Measurements from ENCODE around the gene TYW1B. TPM values are rescaled to one million over a fixed set of nuclear protein-coding genes. Genes with fewer than 3 reads are reported as not detected.
A peak's percentile ranks its signal among the peaks of the same experiment; 100 is the strongest.
"Not testable (repeated sequence)": the region's sequence is repeated elsewhere in the genome, so short reads cannot be mapped to it uniquely, and the experiment has no call there.

Gene TYW1B
- total RNA-seq, 1 experiment from 2014 or later = 1.7 TPM

DNA sequence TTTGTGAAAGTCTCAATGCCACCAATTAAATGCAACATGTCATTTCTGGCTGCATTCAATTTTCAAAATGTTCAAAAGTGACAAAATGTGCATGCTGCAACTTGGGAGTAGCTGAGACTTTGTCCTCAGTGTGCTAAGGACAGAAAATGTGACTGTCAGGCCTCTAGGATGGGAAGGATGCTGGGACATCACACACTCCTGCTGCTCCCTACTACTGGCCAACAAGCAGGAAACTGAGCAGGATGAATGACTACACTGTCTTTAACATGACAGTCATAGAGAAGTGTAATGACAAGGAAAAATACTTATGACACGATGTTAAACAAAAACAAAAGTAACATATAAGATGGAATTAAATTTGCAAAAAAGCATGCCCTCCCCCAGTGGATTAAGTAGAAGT, 138.7 kb downstream of the TYW1B start:
- intact Hi-C loops (cut with micrococcal nuclease; ENCODE audit: unreplicated experiment); H3K4me3 Mint-ChIP-seq (ENCODE audit: low read depth, unreplicated experiment); CTCF ChIA-PET; BruUV-seq (replicated peaks); H3K27ac Mint-ChIP-seq (ENCODE audit: unreplicated experiment); H3K9me3 Mint-ChIP-seq (ENCODE audit: low read depth, unreplicated experiment); H3K27me3 Mint-ChIP-seq (ENCODE audit: unreplicated experiment); H3K36me3 Mint-ChIP-seq (ENCODE audit: insufficient read depth, unreplicated experiment); DNase-seq: not testable (repeated sequence)
- H3K4me1 Mint-ChIP-seq (ENCODE audit: low read depth, unreplicated experiment) = peaks cover 20% of the 10 kb centered on the region

DNA sequence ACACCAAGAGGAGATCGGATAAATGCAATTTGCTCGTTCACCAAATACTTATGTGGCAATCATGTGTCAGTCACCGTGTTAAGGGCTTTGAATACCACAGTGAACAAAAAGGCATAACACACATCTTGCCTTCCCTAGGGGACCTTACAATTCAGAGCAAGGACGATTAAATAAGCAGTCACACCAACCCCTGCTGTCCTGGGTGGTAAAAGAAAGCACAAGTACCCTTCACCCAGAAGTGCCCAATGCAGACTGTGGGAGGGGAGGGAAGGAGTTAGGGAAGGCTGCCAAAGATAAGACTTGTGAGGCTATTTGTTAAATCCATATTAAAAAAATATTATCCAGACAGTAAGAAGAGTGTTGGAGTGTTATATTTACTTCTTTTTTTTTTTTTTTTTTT, 146.8 kb downstream of the TYW1B start:
- H3K27me3 Mint-ChIP-seq (ENCODE audit: unreplicated experiment); intact Hi-C loops (cut with micrococcal nuclease; ENCODE audit: unreplicated experiment); H3K4me3 Mint-ChIP-seq (ENCODE audit: low read depth, unreplicated experiment); DNase-seq; H3K27ac Mint-ChIP-seq (ENCODE audit: unreplicated experiment); H3K9me3 Mint-ChIP-seq (ENCODE audit: low read depth, unreplicated experiment); BruUV-seq (replicated peaks); CTCF ChIA-PET: not testable (repeated sequence)
- Mint-ChIP-seq H3K36me3 (ENCODE audit: insufficient read depth, unreplicated experiment) (peaks cover 12% of the 10 kb centered on the region), H3K4me1 (ENCODE audit: low read depth, unreplicated experiment) (peaks cover 32% of the 10 kb centered on the region)

DNA sequence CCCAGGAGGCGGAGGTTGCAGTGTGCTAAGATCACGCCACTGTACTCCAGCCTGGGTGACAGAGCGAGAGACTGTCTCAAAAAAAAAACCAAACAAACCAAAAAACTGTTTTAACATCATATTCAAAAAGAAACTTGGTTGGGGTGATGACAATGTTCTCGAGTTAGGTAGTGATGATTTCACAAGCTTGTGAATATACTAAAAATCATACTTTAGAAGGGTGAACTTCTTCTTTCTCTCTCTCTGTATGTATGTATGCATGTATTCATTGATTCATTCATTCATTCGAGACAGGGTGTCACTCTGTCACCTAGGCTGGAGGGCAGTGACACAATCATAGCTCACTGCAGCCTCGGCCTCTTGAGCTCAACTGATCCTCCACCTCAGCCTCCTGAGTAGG, 151.1 kb downstream of the TYW1B start:
- H3K4me1 Mint-ChIP-seq (ENCODE audit: low read depth, unreplicated experiment); H3K36me3 Mint-ChIP-seq (ENCODE audit: insufficient read depth, unreplicated experiment); CTCF ChIA-PET; BruUV-seq (replicated peaks); intact Hi-C loops (cut with micrococcal nuclease; ENCODE audit: unreplicated experiment); H3K4me3 Mint-ChIP-seq (ENCODE audit: low read depth, unreplicated experiment); H3K27ac Mint-ChIP-seq (ENCODE audit: unreplicated experiment); DNase-seq; H3K27me3 Mint-ChIP-seq (ENCODE audit: unreplicated experiment); H3K9me3 Mint-ChIP-seq (ENCODE audit: low read depth, unreplicated experiment): not testable (repeated sequence)

DNA sequence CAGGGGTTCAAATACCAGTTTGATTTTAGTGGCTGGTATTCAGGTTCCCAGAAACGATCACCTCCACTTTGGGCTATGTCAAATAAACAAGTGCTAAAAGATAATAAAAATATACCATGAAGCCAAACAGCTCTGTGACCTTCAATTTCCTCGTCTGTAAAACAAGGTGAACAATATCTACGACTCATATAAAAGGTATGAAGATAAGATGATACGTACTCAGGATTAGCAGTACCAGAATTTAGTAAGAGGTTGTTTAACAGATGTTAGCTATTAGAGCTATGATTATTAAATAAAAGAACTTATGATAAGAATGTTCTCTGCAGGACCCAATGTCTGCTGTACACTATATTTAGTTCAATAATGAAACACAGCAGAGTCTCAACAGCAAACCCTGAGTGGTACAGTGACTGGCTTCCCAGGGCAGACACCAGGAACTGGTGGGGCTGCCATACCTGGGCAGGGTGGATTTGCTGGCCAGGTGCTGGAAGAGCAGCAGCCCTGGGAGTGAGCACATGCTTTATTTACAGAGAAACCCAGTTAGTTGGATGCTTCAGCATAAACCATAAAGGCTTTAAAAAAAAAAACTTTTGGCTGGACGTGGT, 151.8 kb downstream of the TYW1B start:
- H3K36me3 Mint-ChIP-seq (ENCODE audit: insufficient read depth, unreplicated experiment); H3K27ac Mint-ChIP-seq (ENCODE audit: unreplicated experiment); H3K9me3 Mint-ChIP-seq (ENCODE audit: low read depth, unreplicated experiment); BruUV-seq (replicated peaks); intact Hi-C loops (cut with micrococcal nuclease; ENCODE audit: unreplicated experiment); H3K4me1 Mint-ChIP-seq (ENCODE audit: low read depth, unreplicated experiment); CTCF ChIA-PET; H3K4me3 Mint-ChIP-seq (ENCODE audit: low read depth, unreplicated experiment); H3K27me3 Mint-ChIP-seq (ENCODE audit: unreplicated experiment): not testable (repeated sequence)
- peak; percentile 10 for DNase-seq

DNA sequence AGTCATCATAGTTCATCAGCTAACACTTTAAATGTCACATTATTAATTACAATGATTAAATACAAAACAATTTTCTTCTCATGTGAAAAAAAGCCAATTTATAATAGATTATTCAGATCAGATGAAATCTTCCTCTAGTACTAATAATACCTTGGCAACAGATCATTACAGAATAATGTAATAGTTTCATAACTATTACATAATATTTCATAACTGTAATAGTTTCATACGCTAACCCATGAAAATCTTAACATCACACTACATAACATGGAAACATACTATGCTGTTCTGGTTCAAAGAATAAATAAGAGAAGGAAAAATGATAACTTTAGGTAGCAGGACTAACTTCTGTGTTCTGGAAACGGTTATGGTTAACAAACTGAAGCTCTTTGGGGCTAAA, 152.3 kb downstream of the TYW1B start:
- intact Hi-C loops (cut with micrococcal nuclease; ENCODE audit: unreplicated experiment); H3K36me3 Mint-ChIP-seq (ENCODE audit: insufficient read depth, unreplicated experiment); H3K27ac Mint-ChIP-seq (ENCODE audit: unreplicated experiment); DNase-seq; H3K27me3 Mint-ChIP-seq (ENCODE audit: unreplicated experiment); H3K4me1 Mint-ChIP-seq (ENCODE audit: low read depth, unreplicated experiment); CTCF ChIA-PET; H3K4me3 Mint-ChIP-seq (ENCODE audit: low read depth, unreplicated experiment); BruUV-seq (replicated peaks); H3K9me3 Mint-ChIP-seq (ENCODE audit: low read depth, unreplicated experiment): not testable (repeated sequence)

DNA sequence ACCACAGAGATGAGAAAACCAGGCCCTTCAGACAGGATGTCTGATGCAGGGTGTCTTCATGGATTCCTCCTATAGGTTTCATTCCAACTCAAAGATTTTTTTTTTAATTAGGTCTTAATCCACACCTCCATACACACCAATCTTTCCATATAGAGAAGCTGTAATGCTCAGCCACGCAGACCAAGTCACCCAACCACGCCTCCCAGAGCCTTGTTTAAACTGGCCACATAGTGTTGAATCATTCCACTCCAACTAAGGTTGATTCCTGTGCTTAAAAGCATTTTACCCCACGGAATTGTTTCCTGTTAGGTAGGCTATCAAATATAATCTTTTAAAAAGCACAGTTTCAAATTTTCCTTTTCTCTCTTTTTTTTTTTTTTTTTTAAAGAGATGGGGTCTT, 153.6 kb downstream of the TYW1B start:
- no TSS peak for BruUV-seq (replicated peaks)
- intact Hi-C loops (cut with micrococcal nuclease; ENCODE audit: unreplicated experiment) = no loop called here
- Mint-ChIP-seq H3K27me3 (ENCODE audit: unreplicated experiment) (no peaks in the 10 kb centered on the region), H3K4me3 (ENCODE audit: low read depth, unreplicated experiment) (no peak overlapping the region), H3K27ac (ENCODE audit: unreplicated experiment) (no peak overlapping the region), H3K36me3 (ENCODE audit: insufficient read depth, unreplicated experiment) (no peaks in the 10 kb centered on the region), H3K9me3 (ENCODE audit: low read depth, unreplicated experiment) (no peaks in the 10 kb centered on the region), H3K4me1 (ENCODE audit: low read depth, unreplicated experiment) (no peaks in the 10 kb centered on the region)
- DNase-seq = no peak
- CTCF ChIA-PET = no interaction called here
- TF ChIP-seq, protein P1, sequence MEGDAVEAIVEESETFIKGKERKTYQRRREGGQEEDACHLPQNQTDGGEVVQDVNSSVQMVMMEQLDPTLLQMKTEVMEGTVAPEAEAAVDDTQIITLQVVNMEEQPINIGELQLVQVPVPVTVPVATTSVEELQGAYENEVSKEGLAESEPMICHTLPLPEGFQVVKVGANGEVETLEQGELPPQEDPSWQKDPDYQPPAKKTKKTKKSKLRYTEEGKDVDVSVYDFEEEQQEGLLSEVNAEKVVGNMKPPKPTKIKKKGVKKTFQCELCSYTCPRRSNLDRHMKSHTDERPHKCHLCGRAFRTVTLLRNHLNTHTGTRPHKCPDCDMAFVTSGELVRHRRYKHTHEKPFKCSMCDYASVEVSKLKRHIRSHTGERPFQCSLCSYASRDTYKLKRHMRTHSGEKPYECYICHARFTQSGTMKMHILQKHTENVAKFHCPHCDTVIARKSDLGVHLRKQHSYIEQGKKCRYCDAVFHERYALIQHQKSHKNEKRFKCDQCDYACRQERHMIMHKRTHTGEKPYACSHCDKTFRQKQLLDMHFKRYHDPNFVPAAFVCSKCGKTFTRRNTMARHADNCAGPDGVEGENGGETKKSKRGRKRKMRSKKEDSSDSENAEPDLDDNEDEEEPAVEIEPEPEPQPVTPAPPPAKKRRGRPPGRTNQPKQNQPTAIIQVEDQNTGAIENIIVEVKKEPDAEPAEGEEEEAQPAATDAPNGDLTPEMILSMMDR (IDR thresholded peaks at IDR 0.05; ENCODE audit: unreplicated experiment) = no peak

DNA sequence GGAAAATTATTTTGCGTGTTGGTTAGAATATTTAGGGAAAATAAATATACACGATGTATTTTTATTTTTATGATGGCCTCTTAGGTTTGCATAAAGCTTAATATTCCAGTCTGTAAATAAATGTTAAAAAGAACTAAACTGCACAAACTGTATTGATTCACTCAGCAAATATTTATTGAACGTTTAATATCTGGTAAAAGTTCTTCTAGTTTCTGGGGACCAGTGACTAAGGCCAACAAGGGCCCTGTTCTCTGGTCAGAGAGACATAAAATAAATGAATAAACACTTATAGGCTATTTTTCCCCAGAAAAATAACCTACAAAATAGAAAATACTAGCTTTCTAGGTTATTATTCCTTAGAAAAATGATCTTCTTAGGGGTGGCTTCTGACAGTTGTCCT, 157.2 kb downstream of the TYW1B start:
- CTCF ChIA-PET; H3K4me3 Mint-ChIP-seq (ENCODE audit: low read depth, unreplicated experiment): not testable (repeated sequence)

DNA sequence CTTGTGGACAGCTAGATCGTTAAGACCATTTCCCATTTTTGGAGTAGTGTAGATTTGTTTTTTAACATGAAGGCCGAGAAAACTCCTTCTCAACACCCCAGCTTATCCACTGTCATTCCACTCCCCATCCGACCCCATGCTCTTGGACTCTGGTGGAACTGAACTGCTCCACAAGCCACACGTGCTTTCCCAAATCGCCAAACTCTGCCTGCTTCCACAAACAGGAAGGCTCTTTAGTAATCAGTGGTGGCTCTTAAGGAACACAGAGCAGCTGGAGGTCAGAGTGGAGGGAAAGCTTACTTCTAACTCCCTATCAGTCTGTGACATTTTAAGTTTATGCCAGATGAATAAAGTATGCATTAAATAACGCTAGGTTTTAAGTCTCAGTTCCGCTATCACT, 159.6 kb downstream of the TYW1B start:
- BruUV-seq (replicated peaks); intact Hi-C loops (cut with micrococcal nuclease; ENCODE audit: unreplicated experiment); H3K4me3 Mint-ChIP-seq (ENCODE audit: low read depth, unreplicated experiment); H3K27ac Mint-ChIP-seq (ENCODE audit: unreplicated experiment); DNase-seq; H3K36me3 Mint-ChIP-seq (ENCODE audit: insufficient read depth, unreplicated experiment); H3K27me3 Mint-ChIP-seq (ENCODE audit: unreplicated experiment); H3K9me3 Mint-ChIP-seq (ENCODE audit: low read depth, unreplicated experiment); CTCF ChIA-PET; H3K4me1 Mint-ChIP-seq (ENCODE audit: low read depth, unreplicated experiment): not testable (repeated sequence)

More for the DNA sequence above, 157.2 kb downstream of the TYW1B start:
- H3K27ac Mint-ChIP-seq (ENCODE audit: unreplicated experiment); intact Hi-C loops (cut with micrococcal nuclease; ENCODE audit: unreplicated experiment); DNase-seq; H3K36me3 Mint-ChIP-seq (ENCODE audit: insufficient read depth, unreplicated experiment); BruUV-seq (replicated peaks); H3K4me1 Mint-ChIP-seq (ENCODE audit: low read depth, unreplicated experiment); H3K9me3 Mint-ChIP-seq (ENCODE audit: low read depth, unreplicated experiment); H3K27me3 Mint-ChIP-seq (ENCODE audit: unreplicated experiment): not testable (repeated sequence)

DNA sequence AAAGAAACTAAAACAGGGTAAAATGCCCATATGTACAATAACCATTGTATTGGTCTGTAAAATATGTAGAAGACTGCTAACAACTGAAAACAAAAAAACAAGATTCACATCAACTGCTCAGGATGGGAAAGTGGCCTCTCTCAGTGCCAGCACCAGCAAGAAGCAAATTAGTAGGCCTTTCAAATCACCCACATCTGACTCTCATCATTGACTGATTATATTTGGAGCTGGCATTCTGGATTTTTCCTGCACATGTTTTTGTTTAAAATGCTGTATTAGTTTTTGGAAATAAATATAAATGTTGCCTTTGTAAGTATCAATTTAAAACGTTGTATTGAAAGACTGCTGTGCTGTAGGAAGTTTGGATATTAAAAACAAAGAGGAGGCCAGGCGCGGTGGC, 161.0 kb downstream of the TYW1B start:
- CTCF ChIA-PET; H3K9me3 Mint-ChIP-seq (ENCODE audit: low read depth, unreplicated experiment); H3K4me1 Mint-ChIP-seq (ENCODE audit: low read depth, unreplicated experiment); DNase-seq; H3K27me3 Mint-ChIP-seq (ENCODE audit: unreplicated experiment); H3K4me3 Mint-ChIP-seq (ENCODE audit: low read depth, unreplicated experiment); H3K36me3 Mint-ChIP-seq (ENCODE audit: insufficient read depth, unreplicated experiment); H3K27ac Mint-ChIP-seq (ENCODE audit: unreplicated experiment); BruUV-seq (replicated peaks); intact Hi-C loops (cut with micrococcal nuclease; ENCODE audit: unreplicated experiment): not testable (repeated sequence)

DNA sequence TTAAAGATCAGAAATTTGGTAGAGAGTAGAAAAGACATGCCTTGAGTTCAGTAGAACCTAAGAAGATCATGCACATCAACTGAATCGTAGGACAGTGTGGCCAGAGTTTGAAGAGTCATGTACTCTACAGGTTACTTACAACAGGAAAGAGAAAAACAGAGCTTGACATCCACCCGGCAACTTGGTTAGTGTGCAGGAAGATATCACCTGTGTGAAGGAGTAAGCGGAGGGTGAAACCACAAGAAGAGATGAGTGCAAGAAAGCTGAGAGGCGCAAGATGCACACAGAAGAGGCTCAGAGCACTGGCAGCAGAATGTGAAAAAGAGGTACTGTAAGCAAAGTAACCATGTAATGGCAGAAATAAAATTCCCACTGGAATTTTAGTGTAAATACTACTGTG, 179.4 kb downstream of the TYW1B start:
- CTCF ChIA-PET; H3K27ac Mint-ChIP-seq (ENCODE audit: unreplicated experiment): not testable (repeated sequence)

More for the DNA sequence above, 179.4 kb downstream of the TYW1B start:
- H3K9me3 Mint-ChIP-seq (ENCODE audit: low read depth, unreplicated experiment); H3K27me3 Mint-ChIP-seq (ENCODE audit: unreplicated experiment); DNase-seq; H3K4me3 Mint-ChIP-seq (ENCODE audit: low read depth, unreplicated experiment); BruUV-seq (replicated peaks); intact Hi-C loops (cut with micrococcal nuclease; ENCODE audit: unreplicated experiment); H3K36me3 Mint-ChIP-seq (ENCODE audit: insufficient read depth, unreplicated experiment); H3K4me1 Mint-ChIP-seq (ENCODE audit: low read depth, unreplicated experiment): not testable (repeated sequence)

All from Calu3 (cell line).